ENCODE measurements around the gene EPHB2. TPM values are rescaled to one million over a fixed set of nuclear protein-coding genes. Genes with fewer than 3 reads are reported as not detected.

The EPHB2 gene
- total RNA-seq, 1 donor from 2014 or later, result 3.9 TPM

DNA sequence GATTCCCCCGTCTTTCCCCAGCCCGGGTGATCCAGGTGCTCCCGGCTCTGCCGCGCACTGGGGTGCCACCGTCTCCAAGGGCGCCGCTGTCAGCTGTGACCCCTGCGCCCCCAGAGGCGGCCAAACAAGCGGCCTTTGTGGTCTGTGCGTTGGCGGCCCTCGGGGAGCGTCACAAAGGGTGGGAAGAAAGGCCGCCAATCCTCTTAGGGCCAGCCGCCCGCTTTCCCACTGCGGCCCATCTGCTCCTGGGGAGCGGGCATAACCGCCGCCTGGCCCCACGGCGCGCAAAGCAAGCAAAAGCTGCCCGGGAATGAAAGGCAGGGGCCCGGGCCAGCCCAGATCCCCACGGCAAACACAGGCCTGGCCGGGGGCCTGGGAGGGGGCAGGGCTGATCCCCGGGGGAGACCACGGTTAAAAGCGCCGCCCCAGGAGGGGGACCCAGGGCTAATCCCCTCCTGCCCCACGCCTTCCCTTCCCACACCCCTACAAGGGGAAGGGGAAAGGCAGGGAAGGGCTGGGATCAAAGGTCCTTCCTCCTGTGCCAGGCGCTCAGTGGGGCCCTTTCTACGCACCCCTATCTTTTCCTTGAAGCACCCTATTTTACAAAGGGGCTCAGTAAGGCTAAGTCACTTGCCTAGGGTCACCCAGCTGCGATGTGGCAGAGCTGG is 33.6 kb upstream of the EPHB2 start:
- no peak overlapping the region for H3K4me3 ChIP-seq
- no peaks in the 10 kb centered on the region for H3K4me1 ChIP-seq
- intact Hi-C loops (cut with DNase I), result no loop called here
- no peaks in the 10 kb centered on the region for H3K36me3 ChIP-seq
- H3K27ac ChIP-seq, result no peak overlapping the region
- DNase-seq (ENCODE audit: extremely low spot score in 2 of 2), result no peak
- peaks cover 3% of the 10 kb centered on the region for H3K27me3 ChIP-seq
- TF ChIP-seq POLR2AphosphoS5 (IDR thresholded peaks at IDR 0.05; ENCODE audit: insufficient read depth in 1 of 2, low read depth in 1 of 2) (no peak), POLR2A (IDR thresholded peaks at IDR 0.05) (no peak)
- TF ChIP-seq, protein P1, sequence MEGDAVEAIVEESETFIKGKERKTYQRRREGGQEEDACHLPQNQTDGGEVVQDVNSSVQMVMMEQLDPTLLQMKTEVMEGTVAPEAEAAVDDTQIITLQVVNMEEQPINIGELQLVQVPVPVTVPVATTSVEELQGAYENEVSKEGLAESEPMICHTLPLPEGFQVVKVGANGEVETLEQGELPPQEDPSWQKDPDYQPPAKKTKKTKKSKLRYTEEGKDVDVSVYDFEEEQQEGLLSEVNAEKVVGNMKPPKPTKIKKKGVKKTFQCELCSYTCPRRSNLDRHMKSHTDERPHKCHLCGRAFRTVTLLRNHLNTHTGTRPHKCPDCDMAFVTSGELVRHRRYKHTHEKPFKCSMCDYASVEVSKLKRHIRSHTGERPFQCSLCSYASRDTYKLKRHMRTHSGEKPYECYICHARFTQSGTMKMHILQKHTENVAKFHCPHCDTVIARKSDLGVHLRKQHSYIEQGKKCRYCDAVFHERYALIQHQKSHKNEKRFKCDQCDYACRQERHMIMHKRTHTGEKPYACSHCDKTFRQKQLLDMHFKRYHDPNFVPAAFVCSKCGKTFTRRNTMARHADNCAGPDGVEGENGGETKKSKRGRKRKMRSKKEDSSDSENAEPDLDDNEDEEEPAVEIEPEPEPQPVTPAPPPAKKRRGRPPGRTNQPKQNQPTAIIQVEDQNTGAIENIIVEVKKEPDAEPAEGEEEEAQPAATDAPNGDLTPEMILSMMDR (IDR thresholded peaks at IDR 0.05), result no peak
- H3K9me3 ChIP-seq, result no peaks in the 10 kb centered on the region

- Histone ChIP-seq H3K27me3 (peaks cover 3% of the 10 kb centered on the region), H3K36me3 (no peaks in the 10 kb centered on the region), H3K9me3 (no peaks in the 10 kb centered on the region), H3K4me1 (no peaks in the 10 kb centered on the region), H3K4me3 (no peak overlapping the region), H3K27ac (no peak overlapping the region)
- intact Hi-C loops (cut with DNase I), result no loop called here
- TF ChIP-seq POLR2AphosphoS5 (IDR thresholded peaks at IDR 0.05; ENCODE audit: insufficient read depth in 1 of 2, low read depth in 1 of 2) (no peak), POLR2A (IDR thresholded peaks at IDR 0.05) (no peak)
- DNase-seq (ENCODE audit: extremely low spot score in 2 of 2), result no peak
These were observed 32.4 kb upstream of the EPHB2 start for GRCh38 chr1:22677931-22678896.

- no peaks in the 10 kb centered on the region for H3K9me3 ChIP-seq
These were observed 29.9 kb upstream of the EPHB2 start for GRCh38 chr1:22680726-22681125.

DNA sequence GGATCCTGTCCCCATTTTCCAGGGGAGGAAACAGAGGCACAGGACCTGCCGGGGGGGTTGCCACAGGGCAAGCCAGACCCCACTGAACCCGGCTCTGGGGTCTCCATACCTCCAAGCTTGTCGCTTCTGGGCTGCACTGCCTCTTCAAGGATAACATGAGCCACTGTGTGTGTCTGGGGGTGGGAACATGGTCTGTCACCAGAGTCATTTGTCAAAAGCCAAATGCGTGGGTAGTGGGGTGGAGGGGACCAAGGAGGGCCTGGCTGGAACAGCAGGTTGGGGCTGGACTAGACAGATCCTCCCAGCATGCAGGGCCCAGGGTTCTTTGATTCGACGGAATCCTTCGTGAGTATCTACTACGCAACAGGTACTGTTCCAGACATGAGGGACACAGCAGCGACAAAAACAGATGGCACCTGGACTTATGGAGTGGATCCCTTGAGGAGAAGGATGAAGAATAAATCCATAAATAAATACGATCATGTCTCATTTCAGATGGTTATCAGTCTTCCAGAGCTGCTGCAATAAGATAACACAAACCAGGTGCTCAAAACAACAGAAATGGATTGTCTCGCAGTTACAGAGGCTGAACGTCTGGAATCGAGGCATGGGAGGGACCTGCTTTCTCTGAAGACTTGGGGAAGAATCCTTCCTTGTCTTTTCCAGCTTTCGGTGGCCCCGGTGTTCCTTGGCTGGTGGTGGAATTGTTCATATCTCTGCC is 28.9 kb upstream of the EPHB2 start:
- intact Hi-C loops (cut with DNase I), result no loop called here
- Histone ChIP-seq H3K27ac (no peak overlapping the region), H3K9me3 (no peaks in the 10 kb centered on the region), H3K4me1 (no peaks in the 10 kb centered on the region), H3K27me3 (peaks cover 2% of the 10 kb centered on the region), H3K4me3 (no peak overlapping the region), H3K36me3 (no peaks in the 10 kb centered on the region)
- DNase-seq (ENCODE audit: extremely low spot score in 2 of 2), result no peak
- TF ChIP-seq, protein P1 (IDR thresholded peaks at IDR 0.05), result no peak
- TF ChIP-seq POLR2A (IDR thresholded peaks at IDR 0.05) (no peak), POLR2AphosphoS5 (IDR thresholded peaks at IDR 0.05; ENCODE audit: insufficient read depth in 1 of 2, low read depth in 1 of 2) (no peak)

More at GRCh38 chr1:22680726-22681125, 29.9 kb upstream of the EPHB2 start:
- Histone ChIP-seq H3K27ac (no peak overlapping the region), H3K4me1 (no peaks in the 10 kb centered on the region), H3K36me3 (no peaks in the 10 kb centered on the region), H3K27me3 (peaks cover 3% of the 10 kb centered on the region), H3K4me3 (no peak overlapping the region)
- intact Hi-C loops (cut with DNase I), result no loop called here
- DNase-seq (ENCODE audit: extremely low spot score in 2 of 2), result no peak
- TF ChIP-seq, protein P1 (IDR thresholded peaks at IDR 0.05), result no peak
- no peak for TF ChIP-seq POLR2AphosphoS5 (IDR thresholded peaks at IDR 0.05; ENCODE audit: insufficient read depth in 1 of 2, low read depth in 1 of 2)
- no peak for TF ChIP-seq POLR2A (IDR thresholded peaks at IDR 0.05)

GRCh38 chr1:22683547-22683946 is 27.1 kb upstream of the EPHB2 start:
- intact Hi-C loops (cut with DNase I), result no loop called here
- TF ChIP-seq POLR2A (IDR thresholded peaks at IDR 0.05) (no peak), POLR2AphosphoS5 (IDR thresholded peaks at IDR 0.05; ENCODE audit: insufficient read depth in 1 of 2, low read depth in 1 of 2) (no peak)

More at GRCh38 chr1:22683547-22683946, 27.1 kb upstream of the EPHB2 start:
- Histone ChIP-seq H3K9me3 (no peaks in the 10 kb centered on the region), H3K27me3 (no peaks in the 10 kb centered on the region), H3K4me1 (no peaks in the 10 kb centered on the region), H3K4me3 (no peak overlapping the region), H3K27ac (no peak overlapping the region), H3K36me3 (no peaks in the 10 kb centered on the region)
- no peak for DNase-seq (ENCODE audit: extremely low spot score in 2 of 2)

Measured in vagina (tissue), 2 donors.